ENCODE measurements around the gene MBNL3.
"Not testable (repeated sequence)": the region's sequence is repeated elsewhere in the genome, so short reads cannot be mapped to it uniquely, and the experiment has no call there.

Gene MBNL3

GRCh38 chrX:132367984-132368383 lies 120.9 kb downstream of the MBNL3 start:
- no peak for DNase-seq

- DNase-seq = no peak
Measured at GRCh38 chrX:132367314-132367713, 121.5 kb downstream of the MBNL3 start.

GRCh38 chrX:132365490-132365889 lies 123.3 kb downstream of the MBNL3 start:
- no peak for DNase-seq

- DNase-seq = no peak
Measured at GRCh38 chrX:132364313-132364712, 124.5 kb downstream of the MBNL3 start.

- no peak for DNase-seq
Measured at GRCh38 chrX:132353430-132353829, 135.4 kb downstream of the MBNL3 start.

GRCh38 chrX:132336172-132336571 lies 152.7 kb downstream of the MBNL3 start:
- no peak for DNase-seq

GRCh38 chrX:132333351-132333750 lies 155.5 kb downstream of the MBNL3 start:
- DNase-seq = no peak

- DNase-seq = no peak
Measured at GRCh38 chrX:132331532-132331931, 157.3 kb downstream of the MBNL3 start.

- DNase-seq = no peak
Measured at GRCh38 chrX:132331000-132331399, 157.8 kb downstream of the MBNL3 start.

GRCh38 chrX:132330156-132330729 lies 158.6 kb downstream of the MBNL3 start:
- DNase-seq = no peak

- not testable (repeated sequence) for DNase-seq
Measured at GRCh38 chrX:132326960-132327359, 161.9 kb downstream of the MBNL3 start.
